Forelimb muscle (tissue), 1 donor: ENCODE results near the gene SFMBT1. TPM values are rescaled to one million over a fixed set of nuclear protein-coding genes. Genes with fewer than 3 reads are reported as not detected.

ENCODE experiments used
- DNase-seq: peaks from one replicate; pipeline ENCODE4 v3.0.0-alpha.2; 2013; ENCODE audit warnings: low read depth
- polyA plus RNA-seq: library from polyadenylated mRNA; unstranded; fragments of 120-200 nt; gene quantifications from one replicate; pipeline ENCODE4 v1.2.1, GENCODE V29; 2013; ENCODE audit not compliant: insufficient read length

SFMBT1 gene
- polyA plus RNA-seq, 1 donor, result 7.8 TPM

DNA sequence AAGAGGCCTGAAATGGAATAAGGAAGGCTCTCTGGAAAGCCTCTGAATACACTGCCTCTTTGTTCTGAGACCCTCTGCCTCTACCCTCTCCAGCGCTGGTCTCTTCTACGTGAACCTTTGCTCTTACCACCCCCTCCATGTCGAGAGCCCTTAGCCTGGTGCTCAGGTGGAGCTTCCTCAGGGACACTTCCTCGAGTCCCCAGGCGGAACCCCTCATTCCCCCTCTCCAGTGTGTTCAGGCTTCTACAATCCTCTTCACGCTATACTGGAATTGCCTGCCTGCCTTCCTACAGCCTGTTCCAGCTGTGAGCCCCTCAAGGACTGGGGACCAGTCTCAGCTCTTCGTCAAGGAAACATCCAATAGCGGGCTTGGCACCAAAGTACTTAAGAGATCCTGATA lies 156.0 kb downstream of the SFMBT1 start:
- no peak for DNase-seq

DNA sequence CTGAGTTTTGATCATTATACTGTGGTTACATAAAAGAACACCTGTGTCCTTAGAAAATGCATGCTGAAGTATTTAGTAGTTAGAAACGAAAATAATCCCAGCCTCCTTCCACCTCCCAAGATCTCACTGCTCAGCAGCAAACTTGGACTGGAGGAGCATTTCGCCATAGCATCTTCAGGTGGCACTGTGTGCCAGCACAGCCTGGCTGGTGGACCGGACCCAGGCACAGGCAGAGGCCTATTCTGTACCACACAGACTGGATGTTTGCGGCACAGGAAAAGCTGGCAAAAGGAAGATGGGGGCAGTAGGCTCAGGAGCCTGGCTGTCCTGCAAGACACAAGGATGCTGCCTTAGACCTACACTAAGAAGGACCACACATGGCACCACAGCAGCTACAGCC lies 158.7 kb downstream of the SFMBT1 start:
- no peak for DNase-seq

- DNase-seq, result no peak
Measured at GRCh38 chr3:52886049-52886730, 159.7 kb downstream of the SFMBT1 start.

- no peak for DNase-seq
Measured at GRCh38 chr3:52882377-52882776, 163.5 kb downstream of the SFMBT1 start.

DNA sequence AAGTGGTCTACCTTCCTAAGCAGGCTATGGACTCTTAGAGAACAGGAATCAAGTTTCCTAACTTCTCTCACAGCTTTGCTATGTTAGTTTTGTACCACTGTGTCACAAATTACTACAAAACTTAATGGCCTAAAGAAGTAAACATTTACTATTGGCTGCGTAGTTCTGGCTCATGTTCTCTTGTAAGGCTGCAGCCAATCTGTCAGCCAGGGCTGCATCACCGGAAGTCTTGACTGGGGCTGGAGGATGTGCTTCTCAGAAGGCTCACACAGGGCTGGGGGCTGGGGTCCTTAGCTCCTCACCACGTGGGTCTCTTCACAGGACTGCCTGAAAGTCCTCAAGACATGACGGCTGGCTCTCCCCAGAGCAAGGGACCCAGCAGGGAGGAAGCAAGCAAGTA lies 164.0 kb downstream of the SFMBT1 start:
- no peak for DNase-seq

DNA sequence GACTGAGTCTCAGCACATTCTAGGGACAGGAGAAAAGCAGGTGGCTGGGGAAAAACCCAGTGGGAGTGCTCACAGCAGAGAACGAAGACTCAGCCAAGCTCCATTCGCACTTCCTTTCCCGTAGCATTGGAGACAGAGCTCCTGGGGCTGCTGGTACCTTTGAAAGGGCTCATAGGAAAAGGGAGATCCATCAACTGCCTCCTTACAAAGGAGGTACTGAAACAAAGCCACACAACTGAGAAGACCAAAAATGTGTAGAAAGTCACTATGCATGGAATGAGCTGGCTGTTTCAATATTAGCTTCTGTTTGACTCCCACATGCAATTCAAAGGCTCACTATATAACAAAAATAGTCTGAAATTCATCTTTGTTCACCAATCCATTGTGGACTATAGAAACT lies 165.4 kb downstream of the SFMBT1 start:
- DNase-seq, result no peak

DNA sequence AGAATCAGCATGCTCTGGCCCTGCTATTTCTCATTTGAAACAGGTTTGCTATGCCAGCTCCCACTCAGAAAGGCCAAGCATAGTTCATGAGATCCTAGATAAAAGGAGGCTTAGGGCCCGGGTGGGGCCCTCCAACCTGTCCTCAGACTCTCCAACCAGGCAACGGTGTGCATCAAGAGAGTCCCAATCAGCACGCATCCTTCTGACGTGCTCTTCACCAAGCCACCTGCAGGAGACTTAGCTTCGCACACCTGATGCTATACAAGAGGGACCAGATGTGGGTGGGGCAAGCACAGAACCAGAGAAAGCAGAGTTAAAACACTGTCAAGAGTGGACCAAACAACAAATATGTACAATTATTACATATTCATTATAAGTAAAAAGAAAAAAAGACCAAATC lies 165.8 kb downstream of the SFMBT1 start:
- no peak for DNase-seq

GRCh38 chr3:52879581-52879980 lies 166.3 kb downstream of the SFMBT1 start:
- no peak for DNase-seq

GRCh38 chr3:52879090-52879489 lies 166.8 kb downstream of the SFMBT1 start:
- no peak for DNase-seq

DNA sequence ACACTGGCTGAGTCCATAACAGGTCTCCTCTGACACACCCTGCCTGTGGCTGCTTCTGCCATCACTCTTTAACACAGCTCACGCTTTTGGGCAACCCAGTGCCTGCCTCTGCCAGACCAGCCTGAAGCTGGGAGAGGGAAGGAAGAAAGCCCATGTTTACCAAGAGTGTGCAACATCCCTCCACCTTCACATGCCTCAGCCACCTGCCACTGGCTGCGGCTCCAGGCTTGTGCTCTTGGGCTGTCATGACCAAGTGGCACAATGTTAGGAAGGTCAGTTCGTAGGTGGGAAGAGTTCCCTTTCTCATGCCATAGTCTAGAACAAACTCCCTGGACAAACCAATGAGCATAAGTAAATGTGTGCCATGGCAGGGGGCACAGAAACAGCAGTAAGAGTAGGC lies 168.8 kb downstream of the SFMBT1 start:
- DNase-seq, result no peak

- DNase-seq, result no peak
Measured at GRCh38 chr3:52874864-52875587, 170.8 kb downstream of the SFMBT1 start.

DNA sequence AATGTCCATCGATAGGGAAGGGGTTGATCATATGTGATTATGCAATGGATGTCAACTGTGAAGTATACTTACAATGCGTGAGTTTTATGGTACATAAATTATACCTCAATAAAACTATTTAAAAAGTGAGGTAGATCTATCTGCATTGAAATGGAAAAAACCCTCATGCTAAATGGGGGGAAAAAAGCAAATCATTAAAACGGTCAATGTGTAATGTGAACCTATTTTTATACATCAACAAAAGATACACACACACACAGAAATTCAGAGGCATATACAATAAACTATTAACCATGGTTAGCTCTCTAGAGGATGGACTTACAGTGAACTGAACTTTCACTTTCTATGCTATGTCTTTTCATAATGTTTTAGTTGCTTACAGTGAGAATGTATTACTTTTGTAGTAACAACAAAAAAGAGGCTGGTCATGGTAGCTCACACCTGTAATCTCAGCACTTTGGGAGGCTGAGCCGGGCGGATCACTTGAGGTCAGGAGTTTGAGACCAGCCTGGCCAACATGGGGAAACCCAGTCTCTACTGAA lies 171.6 kb downstream of the SFMBT1 start:
- no peak for DNase-seq

- no peak for DNase-seq
Measured at GRCh38 chr3:52873433-52874159, 172.3 kb downstream of the SFMBT1 start.

- no peak for DNase-seq
Measured at GRCh38 chr3:52872245-52872644, 173.6 kb downstream of the SFMBT1 start.

- no peak for DNase-seq
Measured at GRCh38 chr3:52871761-52872160, 174.1 kb downstream of the SFMBT1 start.

DNA sequence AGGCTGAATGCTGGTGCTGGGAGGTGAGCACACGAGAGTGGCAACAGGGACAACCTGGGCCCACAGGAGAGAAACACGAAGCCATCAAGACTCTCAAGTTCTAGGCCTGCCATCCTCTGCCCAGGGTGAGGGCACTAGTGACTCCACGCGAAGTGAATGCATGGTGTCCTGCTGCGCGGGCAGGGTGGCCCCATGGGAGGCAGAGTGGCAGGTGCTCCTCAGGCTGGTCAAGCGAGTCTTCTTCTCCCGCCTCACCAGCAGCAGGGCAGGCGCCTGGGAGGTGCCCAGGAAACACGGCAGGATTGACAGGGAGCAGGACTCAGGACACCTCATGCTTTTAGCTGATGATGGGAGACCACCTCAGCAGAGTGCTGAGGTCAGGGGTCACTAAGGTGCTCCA lies 175.4 kb downstream of the SFMBT1 start:
- no peak for DNase-seq

DNA sequence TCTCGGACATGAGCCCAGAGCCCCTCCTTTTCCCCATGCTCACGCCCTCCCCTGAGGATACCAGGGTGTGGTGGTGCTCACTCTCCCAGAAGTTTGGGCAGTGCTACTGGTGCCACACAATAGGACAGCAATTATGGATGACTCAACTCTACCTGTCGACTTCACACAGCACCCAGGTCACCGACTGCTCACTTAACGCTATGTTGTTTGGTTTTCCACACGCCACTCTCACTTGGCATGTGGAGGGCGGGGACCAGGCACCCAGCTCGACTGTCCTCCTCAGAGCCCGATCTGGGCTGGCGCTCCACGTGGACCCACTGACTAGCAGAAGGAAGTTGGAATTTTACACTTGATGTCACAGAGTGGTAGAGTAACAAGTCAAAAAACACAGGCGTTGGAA lies 179.4 kb downstream of the SFMBT1 start:
- DNase-seq, result no peak

DNA sequence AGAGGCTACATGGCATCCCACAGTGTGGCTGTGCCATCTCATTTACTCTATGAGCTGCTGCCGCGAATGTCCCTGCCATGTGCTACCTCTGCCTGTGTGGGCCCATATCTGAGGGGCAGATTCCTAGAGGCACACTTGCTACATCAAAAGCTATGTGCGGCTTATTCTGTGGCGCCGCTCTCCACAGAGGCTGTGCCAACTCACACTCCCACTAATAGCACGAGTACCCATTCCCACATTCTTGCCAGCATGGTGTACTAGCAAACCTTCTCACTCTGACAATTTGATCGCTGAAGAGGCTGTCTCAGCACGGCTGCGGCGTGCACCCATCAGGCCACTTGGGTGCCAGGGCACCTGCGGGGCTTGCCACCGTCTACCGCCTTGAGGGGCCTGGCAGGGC lies 179.9 kb downstream of the SFMBT1 start:
- no peak for DNase-seq

- DNase-seq, result no peak
Measured at GRCh38 chr3:52860424-52860768, 185.5 kb downstream of the SFMBT1 start.

DNA sequence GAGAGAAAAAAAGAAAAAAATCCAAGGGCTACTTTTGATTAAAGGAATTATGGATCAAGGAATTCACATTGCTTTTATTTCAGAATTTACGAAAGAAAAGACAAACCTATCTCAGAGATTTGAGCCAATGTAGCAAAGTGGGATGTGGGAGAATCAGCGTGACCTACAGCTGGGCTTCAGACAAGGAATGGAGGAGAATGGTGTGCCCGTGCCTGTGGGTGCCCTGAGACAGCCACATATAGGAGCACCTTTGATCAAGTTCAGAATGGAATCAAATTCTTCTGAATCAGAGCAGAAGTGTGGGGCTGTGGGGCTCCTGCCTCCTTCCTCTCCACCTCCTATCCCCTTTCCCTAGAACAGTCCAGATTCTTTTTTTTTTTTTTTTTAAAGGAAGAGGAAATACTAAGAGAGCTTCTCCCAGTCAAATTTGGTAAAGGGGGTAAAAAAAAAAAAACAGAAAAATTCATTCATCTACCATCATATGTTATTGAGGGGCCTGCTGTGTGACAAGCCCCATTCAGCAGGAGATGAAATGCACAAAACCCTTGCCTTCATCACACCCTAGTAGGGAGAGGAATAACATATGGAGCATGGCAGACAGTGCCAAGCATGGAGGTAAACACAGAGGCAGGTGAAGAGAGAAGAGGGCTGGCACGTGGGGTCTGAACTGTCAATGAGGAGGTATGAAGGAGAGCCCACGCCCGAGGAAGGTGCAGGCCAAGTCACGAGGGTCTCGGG lies 186.0 kb downstream of the SFMBT1 start:
- DNase-seq, result no peak

DNA sequence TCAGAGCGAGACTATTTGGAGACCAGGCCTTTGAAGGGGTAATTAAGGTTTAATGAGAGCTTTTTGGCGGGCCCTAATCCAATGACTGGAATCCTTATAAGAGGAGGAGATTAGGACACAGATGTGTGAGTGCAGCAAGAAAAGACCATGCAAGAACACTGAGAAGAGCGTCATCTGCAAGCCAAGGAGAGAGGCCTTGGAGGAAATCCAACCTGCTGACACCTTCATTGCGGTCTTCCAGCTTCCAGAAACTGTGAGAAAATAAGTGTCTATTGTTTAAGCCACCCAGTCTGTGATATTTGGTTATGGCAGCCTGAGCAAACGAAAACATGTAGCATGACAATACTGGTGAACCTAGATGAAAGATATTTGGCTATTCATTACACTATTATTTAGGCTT lies 188.0 kb downstream of the SFMBT1 start:
- no peak for DNase-seq

DNA sequence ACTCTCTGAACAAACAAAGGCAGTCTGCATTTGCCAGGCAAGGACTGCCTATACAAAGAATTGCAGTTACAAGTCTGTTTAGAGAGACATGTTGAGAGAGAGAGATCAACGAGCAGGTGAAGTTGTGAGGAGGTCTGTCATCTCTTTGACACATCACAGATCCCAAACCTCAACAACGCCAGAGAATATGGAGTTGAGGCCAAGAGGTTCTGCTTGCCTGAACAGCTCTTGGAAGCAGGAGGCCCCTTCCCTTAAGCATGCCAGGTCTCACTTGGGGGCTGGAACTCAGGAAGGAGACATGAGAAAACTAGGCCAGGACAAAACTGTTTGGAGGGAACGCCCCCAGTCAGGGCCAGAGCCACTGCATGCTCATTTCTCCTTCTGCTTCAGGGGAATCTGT lies 188.7 kb downstream of the SFMBT1 start:
- DNase-seq, result no peak
